GM12864 (cell line): Measurements from ENCODE around the gene LGALS7B.

ENCODE experiments used
- DNase-seq: peaks from one replicate; pipeline ENCODE4 v3.0.0-alpha.2; 2011; ENCODE audit warnings: low read depth
- H3K4me3 ChIP-seq: 2 replicates; pipeline ENCODE4 v1.5.1; 2011; ENCODE audit warnings: mild to moderate bottlenecking, low read depth, low read length, control low read depth
- CTCF ChIP-seq: IDR thresholded peaks from 2 replicates; pipeline ENCODE4 v1.5.1; 2011; ENCODE audit warnings: low read depth, mild to moderate bottlenecking, moderate library complexity, low read length, control low read depth, inconsistent platforms; ENCODE audit errors: missing control alignments

The LGALS7B gene

GRCh38 chr19:38840583-38840968, 51.6 kb downstream of the LGALS7B start:
- H3K4me3 ChIP-seq, result no peak overlapping the region
- no peak for DNase-seq
- no peak for TF ChIP-seq CTCF
